Activated naive CD8-positive, alpha-beta T cell treated with anti-CD3 and anti-CD28 coated beads, Interleukin-2, amount 50 U/mL, for 24 hours (primary cell): ENCODE results near the gene ZNF225.
A peak's percentile ranks its signal among the peaks of the same experiment; 100 is the strongest.
"Not testable (repeated sequence)": the region's sequence is repeated elsewhere in the genome, so short reads cannot be mapped to it uniquely, and the experiment has no call there.

Experiments
- ATAC-seq: fragments of 150-1000 bp; cut with Tn5 transposase; one replicate; pipeline ENCODE4 v1.10.0; 2021
- DNase-seq: peaks from one replicate; pipeline ENCODE4 v3.0.0; 2021
- H3K27ac Mint-ChIP-seq: one replicate; pipeline ENCODE4 v1.8.0; 2021; ENCODE audit warnings: mild to moderate bottlenecking, mixed read lengths
- H3K27me3 Mint-ChIP-seq: one replicate; pipeline ENCODE4 v1.8.0; 2021; ENCODE audit warnings: mixed read lengths
- H3K36me3 Mint-ChIP-seq: one replicate; pipeline ENCODE4 v1.8.0; 2021; ENCODE audit warnings: low read depth, mixed read lengths
- H3K4me1 Mint-ChIP-seq: one replicate; pipeline ENCODE4 v1.8.0; 2021; ENCODE audit warnings: mixed read lengths
- H3K4me3 Mint-ChIP-seq: one replicate; pipeline ENCODE4 v1.8.0; 2021; ENCODE audit warnings: mild to moderate bottlenecking, moderate library complexity, mixed read lengths
- H3K9me3 Mint-ChIP-seq: one replicate; pipeline ENCODE4 v1.8.0; 2021; ENCODE audit warnings: mixed read lengths

ZNF225 gene

DNA sequence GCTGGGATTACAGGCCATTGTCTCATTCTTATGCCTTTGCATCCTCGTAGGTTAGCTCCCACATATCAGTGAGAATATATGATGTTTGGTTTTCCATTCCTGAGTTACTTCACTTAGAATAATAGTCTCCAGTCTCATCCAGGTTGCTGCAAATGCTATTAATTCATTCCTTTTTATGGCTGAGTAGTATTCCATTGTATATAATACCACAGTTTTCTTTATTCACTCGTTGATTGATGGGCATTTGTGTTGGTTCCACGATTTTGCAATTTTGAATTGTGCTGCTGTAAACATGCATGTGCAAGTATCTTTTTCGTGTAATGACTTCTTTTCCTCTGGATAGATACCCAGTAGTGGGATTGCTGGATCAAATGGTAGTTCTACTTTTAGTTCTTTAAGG lies 8.0 kb downstream of the ZNF225 start:
- not testable (repeated sequence) for H3K4me3 Mint-ChIP-seq, H3K27ac Mint-ChIP-seq, H3K27me3 Mint-ChIP-seq, DNase-seq, H3K4me1 Mint-ChIP-seq, ATAC-seq
- Mint-ChIP-seq H3K9me3 (peaks cover 66% of the 10 kb centered on the region), H3K36me3 (peaks cover 89% of the 10 kb centered on the region)

GRCh38 chr19:44131955-44132354 lies 18.8 kb downstream of the ZNF225 start:
- H3K9me3 Mint-ChIP-seq, result peaks cover 52% of the 10 kb centered on the region
- ATAC-seq, result no peak
- no peak overlapping the region for H3K4me3 Mint-ChIP-seq
- DNase-seq, result no peak
- H3K36me3 Mint-ChIP-seq, result peaks cover 52% of the 10 kb centered on the region
- no peak overlapping the region for H3K27ac Mint-ChIP-seq
- H3K4me1 Mint-ChIP-seq, result no peaks in the 10 kb centered on the region
- H3K27me3 Mint-ChIP-seq, result no peaks in the 10 kb centered on the region

DNA sequence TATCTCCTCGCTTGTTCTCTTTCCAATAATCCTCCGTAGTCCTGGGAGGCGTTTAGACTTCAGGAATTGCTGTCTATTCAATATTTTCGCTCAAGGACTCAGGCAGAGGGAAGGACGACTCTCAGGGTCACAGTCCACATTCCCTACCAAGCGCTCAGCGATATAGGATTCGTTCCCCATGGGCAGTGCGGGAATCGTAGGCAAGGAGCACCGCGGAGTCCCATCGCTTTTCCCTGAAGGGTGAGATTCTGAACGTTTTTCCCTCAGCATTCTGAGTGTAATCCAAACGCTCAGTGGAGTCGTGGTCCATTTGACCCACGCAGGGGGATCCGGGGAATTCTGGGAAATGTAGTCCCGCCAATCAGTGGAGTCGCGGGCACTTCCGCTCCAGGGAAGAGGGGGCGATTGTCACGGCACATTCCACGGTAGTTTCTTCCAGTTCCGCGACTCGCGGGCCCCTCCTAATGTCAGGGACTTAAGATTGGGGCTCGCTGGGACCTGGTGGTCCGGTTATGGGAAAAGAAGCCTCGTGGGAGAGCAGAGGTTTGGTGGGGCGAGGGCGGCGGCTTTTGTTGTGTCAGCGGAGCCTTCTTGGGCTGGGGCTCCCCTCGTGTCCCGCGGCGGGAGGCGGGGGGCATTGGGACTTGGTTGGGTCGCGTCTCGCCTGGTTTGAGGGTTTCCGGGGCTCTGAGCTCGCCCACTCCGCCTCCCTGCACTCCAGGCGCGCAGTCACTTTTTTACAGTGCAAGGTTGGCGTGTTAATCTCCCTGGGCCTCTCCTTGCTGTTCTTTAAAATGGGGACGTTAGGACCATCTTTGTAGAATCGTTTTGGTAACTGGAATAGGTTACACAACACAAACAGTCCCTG lies 28.2 kb downstream of the ZNF225 start, which contains the start of gene ZNF234:
Gene ZNF234 (plus strand): TSS at position 364 of the 868 bp plus-strand sequence. CDS start 3,079 bp downstream, outside the sequence.
- Mint-ChIP-seq H3K27me3 (no peaks in the 10 kb centered on the region), H3K36me3 (peaks cover 35% of the 10 kb centered on the region), H3K9me3 (peaks cover 19% of the 10 kb centered on the region), H3K27ac (peak within 1 kb of the TSS; percentile 92), H3K4me1 (peaks cover 20% of the 10 kb centered on the region), H3K4me3 (peak within 1 kb of the TSS; percentile 86)
- peak; percentile 73 for DNase-seq
- ATAC-seq, result peak; percentile 81

DNA sequence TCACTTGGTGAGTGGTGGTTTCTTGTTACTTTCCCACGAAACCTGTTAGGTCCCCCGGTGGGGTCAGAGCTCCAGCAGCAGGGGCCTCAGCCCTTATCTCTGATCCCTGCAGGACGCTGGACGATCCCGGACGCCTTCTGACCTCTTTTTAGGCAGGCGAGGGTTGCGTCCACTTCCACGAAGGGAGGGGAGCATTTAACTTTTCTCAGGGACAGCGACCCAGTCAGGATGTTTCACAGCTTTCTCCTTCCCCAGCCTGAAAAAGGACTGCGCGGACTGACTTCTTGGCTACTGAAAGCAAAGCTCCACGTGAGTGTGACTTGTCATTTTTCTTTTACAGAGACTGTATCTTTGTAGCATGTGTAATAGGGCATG lies 28.8 kb downstream of the ZNF225 start:
- Mint-ChIP-seq H3K4me3 (peak overlapping the region; percentile 86), H3K4me1 (peaks cover 20% of the 10 kb centered on the region), H3K27ac (peak overlapping the region; percentile 92), H3K27me3 (no peaks in the 10 kb centered on the region), H3K36me3 (peaks cover 36% of the 10 kb centered on the region), H3K9me3 (peaks cover 14% of the 10 kb centered on the region)
- ATAC-seq (peak; percentile 17), DNase-seq (no peak)

- no peak overlapping the region for H3K4me3 Mint-ChIP-seq
- no peak for ATAC-seq
- peaks cover 88% of the 10 kb centered on the region for H3K36me3 Mint-ChIP-seq
Observed at GRCh38 chr19:44149776-44150175, 36.6 kb downstream of the ZNF225 start.

GRCh38 chr19:44151491-44151890 lies 38.3 kb downstream of the ZNF225 start:
- H3K4me3 Mint-ChIP-seq, result no peak overlapping the region
- H3K27me3 Mint-ChIP-seq, result no peaks in the 10 kb centered on the region
- H3K36me3 Mint-ChIP-seq, result peaks cover 86% of the 10 kb centered on the region

More at GRCh38 chr19:44149776-44150175, 36.6 kb downstream of the ZNF225 start:
- Mint-ChIP-seq H3K9me3 (peaks cover 49% of the 10 kb centered on the region), H3K4me1 (no peaks in the 10 kb centered on the region), H3K27ac (no peak overlapping the region), H3K27me3 (no peaks in the 10 kb centered on the region)
- no peak for DNase-seq

GRCh38 chr19:44156475-44156874 lies 43.3 kb downstream of the ZNF225 start:
- peaks cover 73% of the 10 kb centered on the region for H3K9me3 Mint-ChIP-seq
- no peak for DNase-seq
- ATAC-seq, result no peak

More at GRCh38 chr19:44151491-44151890, 38.3 kb downstream of the ZNF225 start:
- DNase-seq (no peak), ATAC-seq (no peak)
- Mint-ChIP-seq H3K4me1 (no peaks in the 10 kb centered on the region), H3K27ac (no peak overlapping the region), H3K9me3 (peaks cover 60% of the 10 kb centered on the region)

GRCh38 chr19:44163789-44164188 lies 50.6 kb downstream of the ZNF225 start:
- Mint-ChIP-seq H3K27me3 (no peaks in the 10 kb centered on the region), H3K4me1 (peaks cover 34% of the 10 kb centered on the region), H3K27ac (no peak overlapping the region), H3K36me3 (peaks cover 35% of the 10 kb centered on the region), H3K4me3 (no peak overlapping the region), H3K9me3 (peaks cover 55% of the 10 kb centered on the region)
- DNase-seq (no peak), ATAC-seq (no peak)

More at GRCh38 chr19:44156475-44156874, 43.3 kb downstream of the ZNF225 start:
- Mint-ChIP-seq H3K4me1 (no peaks in the 10 kb centered on the region), H3K27ac (no peak overlapping the region), H3K4me3 (no peak overlapping the region), H3K27me3 (no peaks in the 10 kb centered on the region), H3K36me3 (peaks cover 71% of the 10 kb centered on the region)

DNA sequence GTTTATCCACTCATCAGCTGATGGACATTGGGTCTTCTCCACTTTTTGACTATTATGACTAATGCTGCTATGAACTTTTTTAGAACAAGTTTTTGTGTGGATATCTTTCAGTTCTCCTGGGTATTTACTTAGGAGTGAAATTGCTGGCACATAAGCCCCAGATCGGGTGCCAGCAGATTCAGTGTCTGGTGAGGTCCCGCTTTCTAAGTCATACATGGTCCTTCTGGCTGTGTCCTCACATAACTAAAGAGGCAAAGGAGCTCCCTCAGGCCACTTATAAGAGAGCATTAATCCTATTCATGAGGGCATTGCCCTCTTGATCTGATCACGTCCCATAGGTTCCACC lies 51.1 kb downstream of the ZNF225 start:
- H3K9me3 Mint-ChIP-seq, result peaks cover 54% of the 10 kb centered on the region
- H3K4me1 Mint-ChIP-seq, result peaks cover 34% of the 10 kb centered on the region
- H3K27me3 Mint-ChIP-seq, result no peaks in the 10 kb centered on the region
- ATAC-seq, result no peak
- peak overlapping the region; percentile 90 for H3K4me3 Mint-ChIP-seq
- peak overlapping the region; percentile 91 for H3K27ac Mint-ChIP-seq
- DNase-seq, result no peak
- peaks cover 36% of the 10 kb centered on the region for H3K36me3 Mint-ChIP-seq

DNA sequence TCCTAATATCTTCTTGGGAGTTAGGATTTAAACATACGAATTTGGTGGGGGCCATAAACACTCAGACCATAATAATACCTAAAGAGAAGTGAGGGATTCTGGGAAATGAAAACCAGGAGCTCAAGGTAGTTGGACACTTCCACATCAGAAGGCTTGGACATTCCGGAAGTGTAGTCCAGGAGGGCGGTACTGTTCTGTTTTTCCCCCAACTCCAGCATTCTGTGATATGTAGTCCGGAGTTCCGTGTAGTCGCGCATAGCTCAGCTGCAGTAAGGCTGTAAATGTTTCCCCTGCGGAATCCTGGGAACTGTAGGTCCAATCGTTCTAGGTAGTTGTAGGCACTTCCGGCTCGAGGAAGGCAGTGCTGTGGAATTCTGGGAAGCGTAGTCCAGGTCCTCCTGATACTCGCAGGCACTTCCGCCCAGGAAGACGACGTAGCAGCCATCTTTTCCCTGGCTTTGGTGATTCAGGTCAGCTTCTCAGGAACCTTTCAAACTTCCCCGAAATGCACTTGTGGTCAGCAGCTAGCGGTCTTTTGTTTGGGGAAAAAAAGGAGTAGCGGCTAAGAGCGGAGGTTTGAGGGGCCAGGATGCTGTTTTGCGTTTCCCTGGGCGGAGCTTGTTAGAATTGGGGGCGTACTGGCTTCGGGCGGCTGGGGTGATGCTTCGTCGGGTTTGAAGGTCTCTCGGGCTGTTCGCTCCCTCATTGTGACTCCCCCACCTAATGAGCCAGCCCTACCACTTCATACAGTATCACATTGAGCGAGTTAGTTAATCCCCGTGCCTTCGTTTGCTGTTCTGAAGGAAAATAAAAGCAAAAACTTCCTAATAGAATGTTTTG lies 51.7 kb downstream of the ZNF225 start, which contains the start of gene ZNF226:
Gene ZNF226 (plus strand): TSS at position 428 of the 840 bp plus-strand sequence. CDS start 4,981 bp downstream, outside the sequence.
- peak; percentile 91 for ATAC-seq
- peak within 1 kb of the TSS; percentile 90 for H3K4me3 Mint-ChIP-seq
- no peaks in the 10 kb centered on the region for H3K27me3 Mint-ChIP-seq
- H3K4me1 Mint-ChIP-seq, result peaks cover 34% of the 10 kb centered on the region
- H3K27ac Mint-ChIP-seq, result peak within 1 kb of the TSS; percentile 91
- DNase-seq, result peak; percentile 76
- H3K36me3 Mint-ChIP-seq, result peaks cover 39% of the 10 kb centered on the region
- H3K9me3 Mint-ChIP-seq, result peaks cover 55% of the 10 kb centered on the region

GRCh38 chr19:44170660-44171059 lies 57.5 kb downstream of the ZNF225 start:
- H3K27ac Mint-ChIP-seq, result not testable (repeated sequence)
- H3K9me3 Mint-ChIP-seq, result peaks cover 68% of the 10 kb centered on the region

GRCh38 chr19:44176590-44176989 lies 63.4 kb downstream of the ZNF225 start:
- no peak for DNase-seq
- Mint-ChIP-seq H3K9me3 (peaks cover 77% of the 10 kb centered on the region), H3K36me3 (peaks cover 67% of the 10 kb centered on the region), H3K4me3 (no peak overlapping the region), H3K4me1 (no peaks in the 10 kb centered on the region), H3K27ac (no peak overlapping the region), H3K27me3 (no peaks in the 10 kb centered on the region)
- ATAC-seq, result no peak

More at GRCh38 chr19:44170660-44171059, 57.5 kb downstream of the ZNF225 start:
- H3K27me3 Mint-ChIP-seq, ATAC-seq, H3K4me3 Mint-ChIP-seq, DNase-seq: not testable (repeated sequence)
- H3K36me3 Mint-ChIP-seq, result peaks cover 90% of the 10 kb centered on the region
- H3K4me1 Mint-ChIP-seq, result peaks cover 21% of the 10 kb centered on the region

- no peak overlapping the region for H3K4me3 Mint-ChIP-seq
- H3K27ac Mint-ChIP-seq, result no peak overlapping the region
- no peaks in the 10 kb centered on the region for H3K27me3 Mint-ChIP-seq
- DNase-seq, result no peak
- ATAC-seq, result no peak
- no peaks in the 10 kb centered on the region for H3K4me1 Mint-ChIP-seq
- peaks cover 33% of the 10 kb centered on the region for H3K36me3 Mint-ChIP-seq
- peaks cover 75% of the 10 kb centered on the region for H3K9me3 Mint-ChIP-seq
Observed at GRCh38 chr19:44180968-44181367, 67.8 kb downstream of the ZNF225 start.

DNA sequence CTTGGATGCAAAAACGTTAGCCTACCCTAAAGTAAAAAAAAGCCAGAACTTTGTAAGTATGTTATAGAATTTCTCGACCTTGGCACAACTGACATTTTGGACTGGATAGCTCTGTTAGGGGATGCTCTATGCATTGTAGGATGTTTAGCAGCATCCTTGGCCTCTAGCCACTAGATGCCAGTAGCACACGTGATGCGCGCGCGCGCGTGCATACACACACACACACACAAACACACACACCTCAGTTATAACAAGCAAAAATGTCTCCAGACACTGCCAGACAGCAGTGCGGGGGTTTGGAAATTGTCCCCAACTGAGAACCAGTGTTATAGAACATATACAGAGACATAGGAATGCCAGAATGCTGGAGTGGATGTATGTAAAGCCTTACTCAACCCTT lies 68.9 kb downstream of the ZNF225 start:
- Mint-ChIP-seq H3K36me3 (peaks cover 23% of the 10 kb centered on the region), H3K27ac (no peak overlapping the region), H3K4me1 (no peaks in the 10 kb centered on the region), H3K9me3 (peaks cover 75% of the 10 kb centered on the region), H3K27me3 (no peaks in the 10 kb centered on the region), H3K4me3 (no peak overlapping the region)
- no peak for ATAC-seq
- no peak for DNase-seq
